GM23248 (cell line): ENCODE data around the gene AURKA. TPM values are rescaled to one million over a fixed set of nuclear protein-coding genes. Genes with fewer than 3 reads are reported as not detected.
"Not testable (repeated sequence)": the region's sequence is repeated elsewhere in the genome, so short reads cannot be mapped to it uniquely, and the experiment has no call there.

Experiments
- DNase-seq: peaks from one replicate; pipeline ENCODE4 v3.0.0-alpha.2; 2015
- H2AFZ ChIP-seq: fragments of 200-600 bp; sonication (generic); 2 replicates; pipeline ENCODE4 v1.6.1; 2016; ENCODE audit warnings: antibody characterized with exemption
- H3F3A ChIP-seq: fragments of 200-600 bp; sonication (generic); 2 replicates; pipeline ENCODE4 v1.6.1; 2016; ENCODE audit warnings: mild to moderate bottlenecking, antibody characterized with exemption, mixed run types; ENCODE audit not compliant: insufficient read depth
- H3K27ac ChIP-seq: fragments of 200-600 bp; sonication (generic); 2 replicates; pipeline ENCODE4 v1.5.1; 2016; ENCODE audit warnings: mild to moderate bottlenecking
- H3K27me3 ChIP-seq: fragments of 200-600 bp; sonication (generic); replicated peaks from 2 replicates; pipeline ENCODE4 v1.6.1; 2016; ENCODE audit warnings: mild to moderate bottlenecking; ENCODE audit not compliant: insufficient read depth
- H3K36me3 ChIP-seq: fragments of 200-600 bp; sonication (generic); 2 replicates; pipeline ENCODE4 v1.6.1; 2016; ENCODE audit warnings: low read depth, mild to moderate bottlenecking
- H3K4me1 ChIP-seq: fragments of 200-600 bp; sonication (generic); 2 replicates; pipeline ENCODE4 v1.6.1; 2016; ENCODE audit warnings: mild to moderate bottlenecking; ENCODE audit not compliant: insufficient read depth
- H3K4me2 ChIP-seq: fragments of 200-600 bp; sonication (generic); one replicate; pipeline ENCODE4 v1.6.1; 2016; ENCODE audit warnings: mild to moderate bottlenecking; ENCODE audit not compliant: unreplicated experiment
- H3K4me3 ChIP-seq: fragments of 200-600 bp; sonication (generic); 2 replicates; pipeline ENCODE4 v1.5.1; 2016; ENCODE audit warnings: mild to moderate bottlenecking
- H3K79me2 ChIP-seq: fragments of 200-600 bp; sonication (generic); 2 replicates; pipeline ENCODE4 v1.6.1; 2016; ENCODE audit warnings: mild to moderate bottlenecking; ENCODE audit not compliant: insufficient read depth
- H3K9ac ChIP-seq: fragments of 200-600 bp; sonication (generic); 2 replicates; pipeline ENCODE4 v1.6.1; 2016; ENCODE audit warnings: mild to moderate bottlenecking
- H3K9me2 ChIP-seq: fragments of 200-600 bp; sonication (generic); 2 replicates; pipeline ENCODE4 v1.6.1; 2016; ENCODE audit warnings: mixed run types, mild to moderate bottlenecking, moderate library complexity; ENCODE audit not compliant: insufficient read depth
- H3K9me3 ChIP-seq: fragments of 200-600 bp; sonication (generic); one replicate; pipeline ENCODE4 v1.6.1; 2017; ENCODE audit warnings: low read depth
- H4K20me1 ChIP-seq: fragments of 200-600 bp; sonication (generic); 2 replicates; pipeline ENCODE4 v1.6.0; 2016; ENCODE audit not compliant: insufficient read depth
- EZH2 ChIP-seq: fragments of 200-600 bp; sonication (generic); IDR thresholded peaks from 2 replicates; pipeline ENCODE4 v1.6.1; 2018; ENCODE audit warnings: antibody characterized with exemption, mild to moderate bottlenecking; ENCODE audit not compliant: insufficient read depth, poor library complexity, severe bottlenecking
- EZH2phosphoT487 ChIP-seq: fragments of 200-600 bp; sonication (generic); IDR thresholded peaks from 2 replicates; pipeline ENCODE4 v1.6.1; 2018; ENCODE audit warnings: antibody characterized with exemption, moderate library complexity, mild to moderate bottlenecking, low read depth; ENCODE audit not compliant: insufficient read depth
- WGBS, 2 experiments: methylation state at CpG; one replicate each; pipeline ENCODE4 v1.1.6; 2015 to 2017; ENCODE audit warnings: low lambda C conversion rate in 2 of 2, low coverage in 1 of 2; ENCODE audit errors: missing lambda C conversion rate in 2 of 2; 5-methylcytosine and 5-hydroxymethylcytosine counted together
- in situ Hi-C: fragments of 300-500 bp; cut with MboI; formaldehyde crosslinking; loops from 2 replicates; pipeline ENCODE4 v1.15.0; 2020
- polyA plus RNA-seq: library from polyadenylated mRNA; unstranded; fragments of >200 nt; fragmentation: Nextera tagmentation; extraction: Ambion mirVana; gene quantifications from 2 replicates; pipeline ENCODE4 v1.2.1, GENCODE V29; 2016
- total RNA-seq: library from RNA; depleted of rRNA; stranded (reverse); fragments of >200 nt; shearing (Covaris generic); gene quantifications from 2 replicates; pipeline ENCODE4 v1.2.3, GENCODE V29; 2014

AURKA gene
- total and polyA plus RNA-seq, 2 experiments from 2014 or later, result 70.8 to 88.5 TPM

- H3K79me2 ChIP-seq, result peaks cover 92% of the 10 kb centered on the region
- peaks cover 29% of the 10 kb centered on the region for H3K36me3 ChIP-seq
- no peak for TF ChIP-seq EZH2phosphoT487
- TF ChIP-seq EZH2, result no peak
- H4K20me1 ChIP-seq, result no peaks in the 10 kb centered on the region
- peak overlapping the region; percentile 80 for H2AFZ ChIP-seq
- H3K9me3 ChIP-seq, result no peaks in the 10 kb centered on the region
- peaks cover 24% of the 10 kb centered on the region for H3K4me1 ChIP-seq
- WGBS, 2 experiments, result 25% methylated on average over 10 of the region's 10 CpGs
- H3K4me2 ChIP-seq, result peak overlapping the region; percentile 92
- H3K4me3 ChIP-seq, result peak overlapping the region; percentile 96
- H3K27ac ChIP-seq, result peak overlapping the region; percentile 85
- peak; percentile 17 for DNase-seq
- H3K9me2 ChIP-seq, result no peaks in the 10 kb centered on the region
- peak overlapping the region; percentile 96 for H3K9ac ChIP-seq
- in situ Hi-C loops, result loop anchor here (10.0 kb wide), 1 partner anchor 84 kb away; no protein-coding TSS in a partner anchor
- H3K27me3 ChIP-seq, result no peaks in the 10 kb centered on the region
- peaks cover 33% of the 10 kb centered on the region; the same call in 1 of the 2 replicates for H3F3A ChIP-seq
Measured at GRCh38 chr20:56391037-56391436, 978 bp downstream of the AURKA start.

GRCh38 chr20:56390396-56390795 is 1.6 kb downstream of the AURKA start:
- Histone ChIP-seq H3K36me3 (peaks cover 23% of the 10 kb centered on the region), H3K4me3 (peak overlapping the region; percentile 96), H3K9ac (peak overlapping the region; percentile 96), H3K4me1 (peaks cover 24% of the 10 kb centered on the region), H3K79me2 (peaks cover 92% of the 10 kb centered on the region), H3F3A (peaks cover 33% of the 10 kb centered on the region; the same call in 1 of the 2 replicates), H3K4me2 (peak overlapping the region; percentile 92), H2AFZ (0 out of 2 replicates have a peak overlapping the region, but pooled peaks have one; percentile 80)
- not testable (repeated sequence) for DNase-seq, H4K20me1 ChIP-seq, H3K9me3 ChIP-seq, H3K27me3 ChIP-seq, H3K27ac ChIP-seq, H3K9me2 ChIP-seq
- in situ Hi-C loops, result loop anchor here (10.0 kb wide), 1 partner anchor 84 kb away; no protein-coding TSS in a partner anchor
- WGBS, 2 experiments, result 88 to 89% methylated on average over 9 of the region's 9 CpGs

GRCh38 chr20:56389807-56390206 is 2.2 kb downstream of the AURKA start:
- Histone ChIP-seq H3K9me2 (no peaks in the 10 kb centered on the region), H3K79me2 (peaks cover 92% of the 10 kb centered on the region), H3K27me3 (no peaks in the 10 kb centered on the region), H3K27ac (no peak overlapping the region), H3K9me3 (no peaks in the 10 kb centered on the region), H3K4me1 (peaks cover 24% of the 10 kb centered on the region), H3K9ac (no peak overlapping the region; the same call in 1 of the 2 replicates), H3F3A (peaks cover 31% of the 10 kb centered on the region; the same call in 1 of the 2 replicates), H3K4me2 (peak overlapping the region; percentile 11), H3K4me3 (peak overlapping the region; percentile 96; the same call in 1 of the 2 replicates), H3K36me3 (peaks cover 21% of the 10 kb centered on the region), H2AFZ (no peak overlapping the region), H4K20me1 (no peaks in the 10 kb centered on the region)
- TF ChIP-seq EZH2phosphoT487, result no peak
- in situ Hi-C loops, result loop anchor here (10.0 kb wide), 1 partner anchor 85 kb away; no protein-coding TSS in a partner anchor
- DNase-seq, result no peak
- 87 to 89% methylated on average over 4 of the region's 4 CpGs for WGBS, 2 experiments

GRCh38 chr20:56388882-56389281 is 3.1 kb downstream of the AURKA start:
- in situ Hi-C loops, result no loop called here
- peaks cover 29% of the 10 kb centered on the region for H3K36me3 ChIP-seq
- WGBS, 2 experiments, result 94 to 99% methylated on average over 4 of the region's 4 CpGs

DNA sequence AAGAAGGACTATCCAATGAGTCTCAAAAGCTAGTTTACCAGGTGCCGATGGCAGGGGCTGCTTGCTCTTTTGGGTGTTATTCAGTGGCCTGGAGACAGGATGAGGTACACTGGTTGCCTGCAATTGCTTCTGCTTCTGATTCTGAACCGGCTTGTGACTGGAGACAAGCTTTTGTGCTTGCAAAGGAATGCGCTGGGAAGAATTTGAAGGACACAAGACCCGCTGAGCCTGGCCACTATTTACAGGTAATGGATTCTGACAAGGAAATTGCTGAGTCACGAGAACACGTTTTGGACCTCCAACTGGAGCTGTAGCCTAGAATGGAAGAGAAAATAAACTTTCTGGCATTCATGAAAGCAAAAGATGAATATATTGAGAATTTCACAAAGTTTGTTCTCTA is 5.8 kb downstream of the AURKA start:
- Histone ChIP-seq H3K27me3 (no peaks in the 10 kb centered on the region), H3K79me2 (peaks cover 100% of the 10 kb centered on the region), H3K9me2 (no peaks in the 10 kb centered on the region), H4K20me1 (no peaks in the 10 kb centered on the region), H3K27ac (no peak overlapping the region), H3F3A (peaks cover 53% of the 10 kb centered on the region), H3K36me3 (peaks cover 39% of the 10 kb centered on the region), H3K4me1 (peaks cover 16% of the 10 kb centered on the region), H3K4me3 (no peak overlapping the region), H3K9me3 (no peaks in the 10 kb centered on the region), H3K4me2 (no peak overlapping the region), H3K9ac (no peak overlapping the region), H2AFZ (no peak overlapping the region)
- in situ Hi-C loops, result no loop called here
- no peak for TF ChIP-seq EZH2phosphoT487
- TF ChIP-seq EZH2, result no peak
- DNase-seq, result no peak
- WGBS, 2 experiments, result 97 to 98% methylated on average over 6 of the region's 6 CpGs

More at GRCh38 chr20:56388882-56389281, 3.1 kb downstream of the AURKA start:
- H3K4me2 ChIP-seq, result no peak overlapping the region
- H2AFZ ChIP-seq, result no peak overlapping the region
- H3K4me3 ChIP-seq, result no peak overlapping the region
- no peaks in the 10 kb centered on the region for H3K27me3 ChIP-seq
- H3K9me2 ChIP-seq, result no peaks in the 10 kb centered on the region
- no peak overlapping the region for H3K9ac ChIP-seq
- H3K9me3 ChIP-seq, result no peaks in the 10 kb centered on the region
- H3K79me2 ChIP-seq, result peaks cover 92% of the 10 kb centered on the region
- H3K27ac ChIP-seq, result no peak overlapping the region
- no peak for TF ChIP-seq EZH2phosphoT487
- TF ChIP-seq EZH2, result no peak
- no peak for DNase-seq
- peaks cover 22% of the 10 kb centered on the region for H3K4me1 ChIP-seq
- H4K20me1 ChIP-seq, result no peaks in the 10 kb centered on the region
- peaks cover 35% of the 10 kb centered on the region for H3F3A ChIP-seq
